B cell (primary cell): ENCODE measurements around the gene CITED2.

Source experiments
- EZH2 ChIP-seq: IDR thresholded peaks from 2 replicates; pipeline ENCODE4 v1.6.1; 2012; ENCODE audit warnings: borderline replicate concordance, low read depth, mild to moderate bottlenecking, moderate library complexity, low read length; ENCODE audit not compliant: insufficient read depth, poor library complexity, severe bottlenecking
- TF ChIP-seq, protein P1 (sequence below): fragments of 200-600 bp; IDR thresholded peaks from one replicate; pipeline ENCODE4 v1.8.0; 2022; ENCODE audit warnings: antibody characterized with exemption, mild to moderate bottlenecking

DNA sequence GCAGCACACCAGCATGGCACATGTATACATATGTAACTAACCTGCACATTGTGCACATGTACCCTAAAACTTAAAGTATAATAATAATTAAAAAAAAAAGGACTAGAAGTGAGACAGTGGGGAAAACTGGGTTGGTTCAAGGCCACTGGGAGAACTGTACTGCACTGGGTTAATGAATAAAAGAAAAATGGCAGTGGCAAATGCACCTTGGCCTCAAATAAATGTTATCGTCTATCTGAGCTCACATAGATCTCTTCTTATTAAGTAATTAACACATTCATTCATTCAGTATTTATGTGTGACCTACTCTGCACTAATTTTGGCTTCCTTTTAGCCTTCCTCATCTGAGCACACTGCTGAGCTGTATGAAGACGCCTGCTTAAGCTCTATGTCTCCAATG is 17.5 kb downstream of the CITED2 start:
- TF ChIP-seq, protein P1, sequence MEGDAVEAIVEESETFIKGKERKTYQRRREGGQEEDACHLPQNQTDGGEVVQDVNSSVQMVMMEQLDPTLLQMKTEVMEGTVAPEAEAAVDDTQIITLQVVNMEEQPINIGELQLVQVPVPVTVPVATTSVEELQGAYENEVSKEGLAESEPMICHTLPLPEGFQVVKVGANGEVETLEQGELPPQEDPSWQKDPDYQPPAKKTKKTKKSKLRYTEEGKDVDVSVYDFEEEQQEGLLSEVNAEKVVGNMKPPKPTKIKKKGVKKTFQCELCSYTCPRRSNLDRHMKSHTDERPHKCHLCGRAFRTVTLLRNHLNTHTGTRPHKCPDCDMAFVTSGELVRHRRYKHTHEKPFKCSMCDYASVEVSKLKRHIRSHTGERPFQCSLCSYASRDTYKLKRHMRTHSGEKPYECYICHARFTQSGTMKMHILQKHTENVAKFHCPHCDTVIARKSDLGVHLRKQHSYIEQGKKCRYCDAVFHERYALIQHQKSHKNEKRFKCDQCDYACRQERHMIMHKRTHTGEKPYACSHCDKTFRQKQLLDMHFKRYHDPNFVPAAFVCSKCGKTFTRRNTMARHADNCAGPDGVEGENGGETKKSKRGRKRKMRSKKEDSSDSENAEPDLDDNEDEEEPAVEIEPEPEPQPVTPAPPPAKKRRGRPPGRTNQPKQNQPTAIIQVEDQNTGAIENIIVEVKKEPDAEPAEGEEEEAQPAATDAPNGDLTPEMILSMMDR: no peak
- TF ChIP-seq EZH2: no peak
